GM18861 (cell line): Measurements from ENCODE around the gene SKI.

Source experiments
- ATAC-seq: cut with Tn5 transposase; IDR thresholded peaks from one replicate; pipeline ENCODE4 v1.9.1; 2021; ENCODE audit not compliant: unreplicated experiment

The SKI gene

DNA sequence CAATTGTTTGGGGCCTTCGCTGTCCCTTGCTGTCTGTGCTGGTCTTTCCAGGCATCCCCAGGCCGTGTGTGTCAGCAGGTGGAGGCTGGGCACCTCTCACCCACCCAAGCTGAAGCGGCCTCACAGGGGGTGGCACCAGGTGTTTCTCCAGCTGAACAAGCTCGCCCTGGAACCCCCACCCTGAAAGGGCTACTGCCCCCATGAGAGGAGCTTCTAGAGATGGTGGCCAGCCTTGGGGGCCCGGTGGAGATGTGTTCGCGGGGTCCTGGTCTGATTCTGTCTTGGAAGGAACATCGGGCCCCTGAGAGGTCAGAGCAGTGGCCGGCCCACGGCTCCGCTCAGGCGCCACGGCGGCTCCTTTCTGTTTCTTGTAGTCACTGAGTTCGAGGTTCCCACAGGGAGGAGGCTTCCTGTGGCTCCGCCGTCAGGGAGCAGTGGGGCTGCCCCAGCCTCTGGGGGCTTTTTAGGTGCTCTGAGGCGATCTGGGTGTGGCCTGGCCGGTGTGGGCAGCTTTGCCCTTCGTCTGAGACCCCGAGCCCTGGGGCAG, 46.9 kb downstream of the SKI start:
- ATAC-seq = no peak

DNA sequence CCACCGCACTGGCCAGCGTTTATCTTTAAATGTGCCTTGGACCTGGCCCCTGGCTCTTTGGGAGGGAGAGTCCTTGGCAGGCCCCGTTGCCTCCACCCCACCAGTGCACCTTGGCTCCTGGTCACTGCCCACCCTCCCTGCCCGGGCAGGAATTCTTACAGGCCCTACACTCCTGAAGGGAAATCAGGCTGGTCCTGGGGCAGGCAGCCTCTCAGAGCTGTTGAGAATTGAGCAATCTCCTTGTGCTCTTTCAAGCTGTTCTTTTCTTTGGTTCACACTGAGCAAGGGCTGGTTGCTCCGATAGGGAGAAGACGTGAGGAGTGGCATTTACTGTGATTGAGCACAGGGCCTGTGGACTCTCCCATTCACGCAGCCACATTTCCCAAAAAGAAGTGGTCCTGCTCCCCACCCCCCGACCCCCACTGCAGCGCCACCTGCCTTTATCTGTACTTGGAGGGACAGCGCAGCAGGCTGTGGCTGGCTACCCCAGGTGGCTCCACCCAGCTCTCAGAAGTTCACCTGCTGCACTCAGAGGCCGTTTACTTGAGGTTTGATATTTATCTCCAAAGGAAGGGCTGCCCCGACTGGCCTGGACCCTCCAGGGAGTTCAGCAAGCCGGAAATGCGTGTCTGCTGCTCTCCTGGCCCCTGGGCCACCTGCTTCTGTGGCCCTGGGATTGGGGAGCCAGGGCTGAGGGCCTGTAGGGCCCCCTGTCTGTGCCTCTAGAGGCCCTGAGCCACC, 47.8 kb downstream of the SKI start:
- peak; percentile 30 for ATAC-seq

DNA sequence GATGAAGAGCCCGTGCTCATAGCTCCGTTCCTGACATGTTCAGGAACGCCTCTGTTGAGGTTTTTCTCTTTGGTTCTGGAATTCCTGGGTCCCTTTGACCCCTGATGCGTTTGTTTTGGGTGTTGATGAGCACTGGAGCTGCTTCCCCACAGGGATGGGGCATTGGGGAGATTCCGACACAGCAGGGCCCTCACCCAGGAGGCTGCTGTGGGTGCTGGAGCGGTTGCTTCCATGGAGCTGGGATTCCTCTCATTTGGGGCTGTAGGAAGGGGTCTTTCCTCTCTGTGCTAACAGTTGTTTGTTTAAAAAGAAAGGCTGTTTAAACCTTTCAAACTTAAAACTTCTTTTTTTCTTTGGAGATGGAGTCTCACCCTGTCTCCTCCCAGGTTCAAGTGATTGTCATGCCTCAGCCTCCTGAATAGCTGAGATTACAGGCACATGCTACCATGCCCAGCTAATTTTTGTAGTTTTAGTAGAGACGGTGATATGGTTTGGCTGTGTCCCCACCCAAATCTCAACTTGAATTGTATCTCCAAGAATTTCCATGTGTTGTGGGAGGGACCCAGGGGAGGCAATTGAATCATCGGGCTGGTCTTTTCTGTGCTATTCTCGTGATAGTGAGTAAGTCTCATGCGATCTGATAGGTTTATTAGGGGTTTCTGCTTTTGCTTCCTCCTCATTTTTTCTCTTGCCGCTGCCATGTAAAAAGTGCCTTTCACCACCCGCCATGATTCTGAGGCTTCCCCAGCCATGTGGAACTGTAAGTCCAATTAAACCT, 48.9 kb downstream of the SKI start:
- ATAC-seq = no peak

DNA sequence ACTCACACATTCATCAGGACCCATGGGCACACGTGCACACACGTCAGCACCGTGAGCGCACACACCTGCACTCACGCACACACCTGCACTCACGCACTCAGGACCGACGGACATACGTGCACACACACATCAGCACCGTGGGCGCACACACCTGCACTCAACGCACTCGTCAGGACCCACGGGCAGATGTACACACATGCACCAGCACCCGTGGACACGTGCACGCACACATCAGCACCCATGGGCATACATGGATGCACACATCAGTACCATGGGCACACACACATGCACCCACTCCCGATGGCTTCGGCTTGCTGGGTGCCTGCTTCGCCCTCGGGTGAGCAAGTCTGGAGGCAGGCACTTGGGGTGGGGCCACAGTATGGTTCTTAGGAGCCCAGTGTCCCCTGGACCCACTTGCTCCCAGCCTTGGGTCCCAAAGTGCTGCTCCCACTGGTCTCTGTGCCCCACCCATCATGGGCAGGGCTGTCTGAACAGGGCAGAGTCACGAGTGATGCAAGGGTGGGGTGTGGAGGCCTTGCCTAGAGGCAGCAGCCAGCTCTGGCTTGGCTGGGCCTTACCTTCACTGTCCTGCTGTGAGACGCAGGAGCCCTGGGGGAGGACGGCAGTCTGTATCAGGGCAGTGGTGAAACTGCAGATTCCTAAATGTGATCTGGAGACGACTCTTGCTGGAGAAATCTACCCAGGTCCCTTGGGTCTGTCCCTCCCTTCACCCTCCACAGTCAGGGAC, 49.8 kb downstream of the SKI start:
- no peak for ATAC-seq

DNA sequence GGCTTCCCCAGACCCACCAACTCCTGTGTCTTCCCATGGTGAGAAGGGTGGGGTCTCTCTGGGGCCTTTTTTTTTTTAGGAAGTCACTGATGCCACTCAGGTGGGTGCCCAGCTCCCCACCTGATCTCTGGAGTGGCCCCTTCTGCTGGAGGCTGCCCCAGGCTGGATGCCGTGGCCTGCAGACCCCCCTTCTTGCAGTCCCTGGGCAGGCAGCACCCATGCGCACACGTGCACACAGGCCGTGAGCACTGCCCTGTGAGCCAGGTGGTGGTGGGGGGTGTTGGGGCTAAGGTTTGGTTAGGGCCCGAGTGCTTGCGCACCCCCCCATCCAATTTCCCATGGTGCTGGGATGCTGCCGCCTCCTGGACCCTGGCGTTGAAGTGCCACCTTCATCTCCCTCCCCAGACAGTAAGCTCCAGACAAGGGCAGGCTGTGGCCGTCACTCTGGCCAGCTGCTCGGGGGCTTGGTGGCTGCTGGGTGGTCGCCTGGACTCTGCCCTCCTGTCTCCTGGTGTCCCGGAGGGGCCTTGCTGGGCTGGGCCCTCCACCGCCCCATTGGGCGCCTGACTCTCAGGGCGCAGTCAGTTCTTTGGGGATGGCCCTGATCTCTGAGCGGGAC, 50.6 kb downstream of the SKI start:
- no peak for ATAC-seq

DNA sequence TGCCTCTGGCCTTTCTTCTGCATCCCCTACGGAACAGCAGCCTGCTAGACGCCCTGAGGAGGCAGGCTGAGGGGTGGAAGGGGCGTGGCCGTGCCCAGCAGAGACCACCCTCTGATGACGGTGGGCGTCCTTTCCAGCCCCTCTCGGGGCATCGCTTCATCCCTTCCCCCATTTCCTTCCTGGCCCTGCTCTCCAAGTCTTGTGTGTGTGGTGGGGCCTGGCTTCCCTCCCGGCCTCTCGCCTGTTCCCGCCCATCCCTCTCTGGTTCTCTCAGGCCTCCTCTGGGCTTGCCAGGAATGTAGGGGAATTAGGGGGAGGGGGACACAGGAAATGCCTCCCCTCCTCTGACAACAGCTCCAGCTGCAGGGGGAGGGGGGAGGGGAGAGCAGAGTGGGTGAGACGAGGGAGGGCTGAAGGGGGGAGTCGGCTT, 51.1 kb downstream of the SKI start:
- no peak for ATAC-seq

DNA sequence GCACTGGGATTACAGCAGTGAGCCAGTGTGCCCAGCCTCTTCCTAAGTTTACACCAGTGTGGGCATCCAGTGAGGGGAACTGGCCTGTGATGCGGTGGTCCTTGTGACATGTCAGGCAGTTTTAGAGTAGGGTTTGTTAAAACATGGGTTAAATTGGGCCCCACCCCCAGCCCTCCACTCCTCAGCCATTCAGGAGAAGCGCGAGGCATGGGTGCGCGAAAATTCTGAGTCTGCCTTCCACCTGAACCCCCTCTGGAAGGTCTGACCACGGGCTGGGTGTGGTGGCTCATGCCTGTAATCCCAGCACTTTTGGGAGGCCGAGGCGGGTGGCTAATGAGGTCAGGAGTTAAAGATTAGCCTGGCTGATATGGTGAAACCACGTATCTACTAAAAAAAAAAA, 51.7 kb downstream of the SKI start:
- ATAC-seq = no peak

DNA sequence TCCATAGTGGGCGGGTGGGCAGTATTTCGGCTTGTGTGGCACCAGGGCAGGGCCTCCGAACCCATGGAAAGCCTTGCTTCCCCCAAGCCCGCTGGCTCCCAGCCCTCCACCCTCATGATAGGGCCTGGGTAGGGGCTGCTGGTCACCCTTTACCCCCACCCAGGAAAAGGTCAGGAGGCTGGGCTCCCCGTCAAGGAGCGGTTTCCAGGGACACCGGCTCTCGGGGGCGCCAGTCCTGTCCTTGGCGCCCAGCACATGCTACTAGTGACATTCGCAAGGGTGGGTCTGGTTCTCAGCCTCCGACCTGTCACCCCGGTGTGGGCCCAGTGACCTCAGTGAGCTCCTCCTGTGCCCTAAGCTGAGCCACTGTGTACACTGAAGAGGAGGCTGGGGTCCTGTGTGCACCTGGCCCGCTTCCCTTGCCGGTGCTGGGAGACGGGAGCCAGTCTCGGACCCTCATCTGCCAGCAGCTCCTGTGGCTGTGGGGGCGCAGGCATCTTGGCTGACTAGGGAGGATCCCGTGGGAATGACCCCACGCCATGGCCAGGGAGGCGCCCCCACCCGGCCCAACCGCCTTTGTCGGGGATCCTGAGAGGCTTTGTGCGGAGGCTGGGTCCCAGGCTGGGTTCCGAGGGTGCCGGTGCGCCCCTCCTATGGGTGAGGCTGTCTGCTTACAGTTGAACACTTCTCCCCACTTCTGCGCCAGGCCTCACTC, 54.6 kb downstream of the SKI start:
- ATAC-seq = no peak

DNA sequence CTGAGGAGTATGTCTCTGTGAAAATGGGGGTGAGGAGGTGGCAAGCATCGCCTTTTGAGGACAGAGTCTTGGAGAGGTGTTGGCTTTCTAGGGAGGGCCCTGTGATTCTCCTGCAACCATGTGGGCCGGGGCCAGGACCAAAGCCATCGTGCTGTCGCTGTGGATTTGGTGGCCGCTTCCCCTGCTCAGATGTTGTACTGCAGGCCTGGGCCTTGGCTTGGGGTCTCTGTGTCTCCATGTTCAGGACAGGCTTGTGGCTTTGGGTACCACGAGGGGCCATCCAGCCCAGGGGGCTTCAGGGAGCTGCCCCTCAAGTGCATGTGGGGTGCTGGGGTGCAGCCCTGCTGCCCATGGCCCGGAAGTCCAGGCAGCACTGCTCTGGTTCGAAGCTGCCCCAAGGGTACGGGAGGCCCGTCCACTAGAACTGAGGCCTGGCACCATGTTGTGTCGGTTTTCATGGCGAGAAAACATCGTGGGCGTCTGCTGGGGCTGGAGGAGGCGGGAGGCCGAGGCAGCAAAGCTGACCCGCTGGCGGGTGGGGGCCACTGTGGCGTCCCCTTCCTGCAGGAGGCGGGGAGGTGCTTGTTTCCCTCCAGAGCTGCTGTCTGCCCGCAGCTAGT, 55.4 kb downstream of the SKI start:
- no peak for ATAC-seq

DNA sequence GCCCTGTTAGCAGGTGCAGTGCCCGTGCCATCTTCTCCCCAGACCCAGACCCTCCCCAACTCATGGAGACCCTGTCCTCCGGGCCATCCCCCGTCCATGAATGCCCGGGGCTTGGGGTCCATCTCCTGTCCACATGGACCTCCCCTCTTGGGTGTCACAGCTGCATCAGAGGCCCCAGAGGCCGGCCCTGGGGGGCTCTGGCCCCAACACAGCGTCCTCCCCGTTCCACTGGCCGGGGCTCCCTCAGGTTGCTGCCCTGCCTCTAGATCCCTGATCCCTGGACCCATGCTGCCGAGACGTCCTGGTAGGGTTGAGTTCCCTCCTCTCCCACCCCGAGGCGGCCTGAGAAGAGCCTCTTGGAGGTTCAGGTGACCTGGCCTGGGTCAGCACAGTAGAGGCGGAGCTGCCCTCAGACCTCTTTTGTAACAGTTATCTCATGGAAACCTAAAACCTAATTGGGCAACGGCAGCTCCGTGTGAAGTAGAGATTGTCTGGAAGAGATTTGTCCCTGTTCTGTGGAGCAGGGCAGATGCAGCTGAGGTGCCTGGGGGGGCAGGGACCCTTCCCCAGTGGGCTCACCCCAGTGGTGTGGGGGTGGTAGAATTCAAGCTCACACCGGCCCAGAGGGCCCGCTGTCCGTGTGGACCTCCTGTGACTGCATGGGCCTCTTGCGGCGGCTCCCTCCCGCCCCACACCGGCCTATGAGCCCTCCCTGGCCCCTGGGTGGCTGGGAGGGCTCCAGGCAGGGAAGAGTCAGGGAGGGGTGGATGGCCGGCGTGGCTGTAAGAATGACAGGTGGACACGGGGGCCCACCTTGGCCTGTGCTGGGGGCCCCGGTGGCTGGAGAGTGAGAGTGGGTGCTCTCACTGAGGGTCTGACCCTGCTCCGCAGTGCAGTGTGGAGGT, 56.1 kb downstream of the SKI start:
- ATAC-seq = no peak

DNA sequence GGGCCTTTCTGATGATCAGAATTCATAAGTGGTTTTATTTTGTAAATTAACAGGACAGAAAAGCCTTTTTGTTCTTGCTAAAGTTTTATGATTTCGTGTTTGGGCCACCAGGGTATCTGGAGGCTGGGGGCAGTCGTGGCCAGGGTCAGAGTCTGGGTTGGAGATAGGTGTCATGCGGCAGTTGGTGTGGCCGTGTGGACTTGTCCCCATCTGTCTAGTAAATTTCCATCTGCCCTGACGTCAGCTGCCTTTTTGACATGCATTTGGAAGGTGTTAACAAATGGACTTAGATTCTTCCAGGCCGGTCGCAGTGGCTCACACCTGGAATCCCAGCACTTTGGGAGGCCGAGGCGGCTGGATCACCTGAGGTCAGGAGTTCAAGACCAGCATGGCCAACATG, 56.8 kb downstream of the SKI start:
- no peak for ATAC-seq

DNA sequence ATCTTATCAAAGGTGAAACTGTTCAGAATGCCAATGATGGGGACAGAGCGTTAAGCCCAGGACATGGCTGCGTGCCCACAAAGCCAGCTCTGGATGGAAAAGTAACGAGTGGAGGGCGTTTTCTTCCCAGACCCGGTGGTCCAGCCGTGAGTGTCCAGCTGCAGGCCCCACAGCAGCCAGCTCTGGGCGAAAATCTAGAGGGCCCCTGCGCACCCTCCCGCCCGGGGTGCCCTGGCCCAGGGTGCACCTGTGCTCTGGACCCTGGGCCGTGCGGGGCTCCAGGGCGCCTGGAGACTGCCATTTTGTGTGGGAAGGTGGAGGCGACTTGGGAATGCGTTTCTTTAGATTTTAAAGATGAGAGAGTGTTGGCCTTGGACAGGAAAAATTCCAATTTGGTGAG, 58.8 kb downstream of the SKI start:
- ATAC-seq = no peak

DNA sequence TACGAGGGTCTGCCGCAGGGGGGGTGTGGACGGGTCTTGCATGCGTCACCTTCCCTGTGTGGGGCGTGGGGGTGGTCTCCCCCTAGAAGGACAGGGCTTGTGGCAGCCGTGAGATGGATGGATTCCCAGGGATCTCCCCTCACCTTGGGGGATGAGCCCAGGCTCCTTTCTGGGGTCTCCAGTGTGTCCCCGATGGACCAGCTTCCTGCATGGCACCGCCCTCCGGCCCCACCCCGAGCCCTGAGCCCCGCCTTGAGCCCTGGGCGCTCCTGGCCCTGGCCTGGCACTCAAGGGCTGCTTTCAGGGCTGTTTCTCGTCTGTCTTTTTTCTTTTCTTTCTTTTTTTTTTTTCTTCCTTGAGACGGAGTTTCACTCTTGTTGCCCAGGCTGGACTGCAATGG, 59.5 kb downstream of the SKI start:
- ATAC-seq = no peak

DNA sequence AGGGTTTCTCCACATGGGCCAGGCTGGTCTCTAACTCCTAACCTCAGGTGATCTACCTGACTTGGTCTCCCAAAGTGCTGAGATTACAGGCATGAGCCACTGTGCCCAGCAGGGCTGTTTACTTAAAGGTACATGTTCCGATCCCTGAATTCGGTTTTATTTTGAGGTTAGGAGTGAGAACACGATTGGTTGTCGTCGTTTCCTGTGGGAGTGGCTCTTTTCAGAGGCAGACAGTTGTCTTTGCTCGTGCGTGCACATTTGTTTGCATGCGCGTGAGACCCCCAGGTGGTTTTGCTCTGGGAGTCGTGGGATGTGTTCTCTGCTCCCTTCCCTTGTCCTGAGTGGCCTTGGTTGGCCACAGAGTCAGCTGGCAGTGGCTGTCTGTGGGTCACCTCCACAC, 60.2 kb downstream of the SKI start:
- no peak for ATAC-seq

DNA sequence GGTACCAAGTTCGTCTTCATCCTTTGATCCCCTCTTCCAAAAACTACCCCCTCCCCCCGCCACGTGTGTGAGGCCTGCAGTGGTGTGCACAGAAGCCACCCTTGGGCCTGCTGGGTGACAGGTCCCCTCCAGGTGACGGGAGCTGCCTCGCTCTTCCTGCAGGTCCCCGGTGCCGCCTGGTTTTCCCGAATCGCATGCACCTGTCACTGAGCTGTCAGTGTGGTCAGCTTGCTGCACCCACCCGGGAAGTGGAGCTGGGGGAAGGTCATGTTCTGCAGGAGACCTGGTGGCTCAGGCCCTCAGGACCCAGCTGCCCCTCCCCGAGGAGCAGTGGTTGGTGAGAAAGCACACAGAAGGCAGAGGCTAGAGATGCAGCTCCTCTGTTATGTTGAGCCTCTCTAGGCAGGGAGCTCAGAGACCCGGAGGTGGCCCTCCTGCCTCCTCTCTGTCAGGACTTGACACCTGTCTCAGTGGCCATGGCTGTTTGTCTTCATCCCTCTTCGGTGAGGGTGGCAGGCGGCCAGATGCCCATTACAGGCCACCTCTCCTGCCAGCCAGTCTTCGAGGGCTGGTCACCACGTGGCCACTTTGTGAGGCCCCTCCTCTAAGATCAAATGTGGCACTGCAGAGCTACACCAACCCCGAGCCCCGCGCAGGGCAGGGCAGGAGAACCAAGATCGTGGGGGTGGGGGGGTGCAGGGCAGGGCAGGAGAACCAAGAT, 60.9 kb downstream of the SKI start:
- ATAC-seq = no peak

DNA sequence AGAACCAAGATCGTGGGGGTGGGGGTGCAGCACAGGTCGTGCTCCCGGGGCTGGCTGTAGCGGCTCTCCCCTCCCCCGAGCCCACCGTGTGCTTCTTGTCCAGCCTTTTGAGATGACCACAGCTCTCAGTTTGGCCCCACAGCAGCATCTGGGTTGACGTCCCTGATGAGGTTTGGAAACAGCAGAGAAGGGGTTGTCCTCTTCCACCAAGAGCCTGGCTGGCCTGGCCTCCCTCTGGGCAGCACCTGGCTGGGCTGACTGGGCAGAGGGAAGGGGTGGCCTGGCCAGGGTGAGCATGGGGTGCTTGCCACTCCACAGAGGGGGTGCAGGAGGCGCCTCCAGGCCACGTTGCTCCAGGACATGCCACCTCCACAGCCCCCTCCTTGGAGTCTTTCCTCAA, 61.5 kb downstream of the SKI start:
- ATAC-seq = no peak

DNA sequence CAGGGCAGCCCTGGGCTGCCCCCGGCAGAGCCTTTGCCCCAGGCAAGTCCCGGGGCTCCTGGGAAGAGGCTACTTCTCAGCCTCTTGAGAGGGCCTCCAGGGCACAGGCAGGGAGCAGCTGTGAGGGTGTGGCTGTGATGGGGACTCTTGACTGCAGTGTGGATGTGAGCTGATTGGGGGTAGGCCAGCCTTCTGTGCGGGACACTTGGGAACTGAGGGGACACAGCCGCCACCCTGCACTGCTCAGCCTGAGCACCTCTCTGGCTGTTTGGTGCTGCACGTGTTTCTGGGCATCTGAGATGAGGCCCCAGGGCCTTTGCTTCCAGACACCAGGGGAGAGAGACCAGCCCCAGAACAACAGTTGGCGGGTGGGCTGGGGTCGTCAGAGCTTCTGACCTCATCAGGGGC, 62.1 kb downstream of the SKI start:
- ATAC-seq = no peak
